NT2/D1 (cell line): ENCODE results near the gene CHL1.

Source experiments
- SUZ12 ChIP-seq: IDR thresholded peaks from 2 replicates; pipeline ENCODE4 v1.6.1; 2011; ENCODE audit not compliant: insufficient read length, insufficient read depth; ENCODE audit errors: extremely low read depth
- ZNF274 ChIP-seq: IDR thresholded peaks from 2 replicates; pipeline ENCODE4 v1.6.1; 2011; ENCODE audit warnings: mild to moderate bottlenecking, low read depth, low read length

DNA sequence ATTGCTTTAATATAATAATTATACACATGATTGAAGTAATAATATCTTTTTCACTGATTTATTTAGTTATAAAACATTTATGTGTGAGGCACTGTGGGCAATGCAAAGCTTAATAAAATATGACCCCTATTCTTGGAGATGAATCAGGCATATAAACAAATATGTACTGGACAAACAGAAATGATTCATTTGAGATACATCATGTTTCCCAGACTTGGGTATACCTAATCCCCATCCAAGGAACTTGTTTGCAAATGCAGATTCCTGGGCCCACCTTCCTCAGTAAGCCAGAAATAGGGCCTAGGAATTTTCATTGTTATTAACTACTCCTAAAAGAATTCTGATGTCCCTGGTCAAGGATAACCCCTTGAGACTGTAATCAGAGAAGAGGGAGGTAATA lies 184.2 kb downstream of the CHL1 start:
- TF ChIP-seq ZNF274 (no peak), SUZ12 (no peak)
